HUES48 (cell line): Measurements from ENCODE around the gene SRI.
A peak's percentile ranks its signal among the peaks of the same experiment; 100 is the strongest.

Experiments
- H3K27ac ChIP-seq: one replicate; pipeline ENCODE4 v1.7.0; 2013; ENCODE audit warnings: low read depth, low read length, inconsistent platforms
- H3K27me3 ChIP-seq: 2 replicates; pipeline ENCODE4 v1.6.1; 2013; ENCODE audit warnings: mild to moderate bottlenecking, low read length; ENCODE audit not compliant: control insufficient read depth, insufficient read depth
- H3K36me3 ChIP-seq: 2 replicates; pipeline ENCODE4 v1.6.1; 2013; ENCODE audit warnings: low read length; ENCODE audit not compliant: control insufficient read depth, insufficient read depth
- H3K4me1 ChIP-seq: 2 replicates; pipeline ENCODE4 v1.6.1; 2013; ENCODE audit warnings: mild to moderate bottlenecking, low read length; ENCODE audit not compliant: control insufficient read depth, insufficient read depth
- H3K4me3 ChIP-seq: 2 replicates; pipeline ENCODE4 v1.5.1; 2013; ENCODE audit warnings: mild to moderate bottlenecking, low read depth, low read length
- H3K9ac ChIP-seq: 2 replicates; pipeline ENCODE4 v1.6.1; 2013; ENCODE audit warnings: mild to moderate bottlenecking, low read depth, low read length, moderate library complexity
- H3K9me3 ChIP-seq: 2 replicates; pipeline ENCODE4 v1.6.1; 2013; ENCODE audit warnings: low read length; ENCODE audit not compliant: control insufficient read depth, insufficient read depth

SRI gene

DNA sequence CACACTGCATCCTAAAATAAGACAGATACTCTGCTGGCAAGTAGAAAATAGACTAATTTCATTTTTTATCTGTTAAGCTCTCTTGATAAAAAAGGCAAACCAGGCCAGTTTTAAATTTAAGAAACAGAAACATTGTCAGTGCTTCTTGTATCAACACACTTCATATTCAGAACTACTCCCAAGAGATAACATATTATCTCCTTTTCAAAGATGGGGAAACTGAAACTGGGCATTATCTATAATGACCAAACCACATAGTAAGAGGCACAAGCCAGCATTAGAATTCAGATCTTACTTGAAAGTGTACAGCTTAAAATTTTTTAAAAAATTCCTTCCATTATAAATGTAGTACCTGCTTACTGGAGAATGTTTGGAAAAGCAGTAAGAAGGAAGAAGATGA, 14.7 kb downstream of the SRI start:
- Histone ChIP-seq H3K4me1 (peaks cover 24% of the 10 kb centered on the region), H3K9ac (no peak overlapping the region), H3K4me3 (no peak overlapping the region), H3K27me3 (no peaks in the 10 kb centered on the region), H3K27ac (no peak overlapping the region), H3K9me3 (no peaks in the 10 kb centered on the region), H3K36me3 (peaks cover 76% of the 10 kb centered on the region)

- no peak overlapping the region for H3K27ac ChIP-seq
- H3K27me3 ChIP-seq = no peaks in the 10 kb centered on the region
- H3K9ac ChIP-seq = no peak overlapping the region
- H3K4me1 ChIP-seq = peaks cover 29% of the 10 kb centered on the region
- no peak overlapping the region for H3K4me3 ChIP-seq
- H3K36me3 ChIP-seq = peaks cover 70% of the 10 kb centered on the region
- H3K9me3 ChIP-seq = no peaks in the 10 kb centered on the region
Observed at GRCh38 chr7:88204525-88205110, 15.2 kb downstream of the SRI start.

DNA sequence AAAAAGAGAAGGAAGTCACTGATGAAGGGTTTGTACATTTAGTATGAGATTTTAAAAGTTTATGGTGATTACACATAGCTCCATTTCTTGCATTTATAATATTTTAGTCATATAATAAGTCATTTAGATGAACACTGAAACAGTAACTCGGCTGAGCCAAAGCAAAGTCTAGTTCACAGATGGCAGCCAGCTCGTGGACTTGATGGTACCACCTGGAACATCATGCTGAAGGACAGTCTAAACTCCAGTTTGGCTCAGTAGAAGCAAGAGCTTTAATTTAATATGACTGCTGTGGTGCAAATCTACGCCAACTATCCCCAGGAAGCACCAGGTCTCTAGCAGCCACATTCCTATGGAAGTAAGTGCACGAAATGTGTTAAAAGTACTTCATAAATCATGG, 16.4 kb downstream of the SRI start:
- H3K27me3 ChIP-seq = no peaks in the 10 kb centered on the region
- H3K36me3 ChIP-seq = peaks cover 59% of the 10 kb centered on the region
- H3K9me3 ChIP-seq = no peaks in the 10 kb centered on the region
- no peak overlapping the region for H3K27ac ChIP-seq
- H3K4me3 ChIP-seq = no peak overlapping the region
- no peak overlapping the region for H3K9ac ChIP-seq
- peaks cover 29% of the 10 kb centered on the region for H3K4me1 ChIP-seq

GRCh38 chr7:88202799-88203198, 17.0 kb downstream of the SRI start:
- H3K27ac ChIP-seq = no peak overlapping the region
- H3K36me3 ChIP-seq = peaks cover 53% of the 10 kb centered on the region
- H3K9me3 ChIP-seq = no peaks in the 10 kb centered on the region

GRCh38 chr7:88202278-88202677, 17.6 kb downstream of the SRI start:
- Histone ChIP-seq H3K36me3 (peaks cover 48% of the 10 kb centered on the region), H3K4me3 (no peak overlapping the region), H3K27ac (no peak overlapping the region), H3K27me3 (no peaks in the 10 kb centered on the region), H3K9me3 (no peaks in the 10 kb centered on the region), H3K9ac (no peak overlapping the region), H3K4me1 (peaks cover 29% of the 10 kb centered on the region)

More at GRCh38 chr7:88202799-88203198, 17.0 kb downstream of the SRI start:
- Histone ChIP-seq H3K4me1 (peaks cover 29% of the 10 kb centered on the region), H3K27me3 (no peaks in the 10 kb centered on the region), H3K4me3 (no peak overlapping the region), H3K9ac (no peak overlapping the region)

GRCh38 chr7:88201305-88201704, 18.5 kb downstream of the SRI start:
- Histone ChIP-seq H3K4me1 (peaks cover 26% of the 10 kb centered on the region), H3K4me3 (no peak overlapping the region), H3K27ac (peak overlapping the region; percentile 79), H3K36me3 (peaks cover 38% of the 10 kb centered on the region), H3K9me3 (no peaks in the 10 kb centered on the region), H3K9ac (no peak overlapping the region), H3K27me3 (no peaks in the 10 kb centered on the region)

DNA sequence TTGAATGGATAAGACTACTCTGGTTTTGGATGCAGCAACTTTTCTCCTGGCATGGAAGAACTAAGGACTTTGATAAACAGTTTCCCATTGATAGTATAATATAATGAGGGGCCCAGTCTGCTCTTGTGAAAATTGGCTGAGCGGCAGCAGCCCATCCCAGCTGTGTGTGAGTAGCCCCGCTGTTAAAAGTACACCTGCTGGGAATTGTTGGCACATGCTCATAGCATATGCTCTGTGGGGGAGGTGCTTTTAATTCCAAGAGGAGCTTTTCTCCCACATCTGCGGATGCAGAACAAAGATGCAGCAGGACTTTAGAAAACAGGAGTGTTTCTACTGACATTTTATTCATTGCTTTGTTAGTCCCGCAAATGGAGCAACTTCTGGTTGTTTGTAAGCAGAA, 19.0 kb downstream of the SRI start:
- H3K9me3 ChIP-seq = no peaks in the 10 kb centered on the region
- no peak overlapping the region for H3K4me3 ChIP-seq
- H3K36me3 ChIP-seq = peaks cover 33% of the 10 kb centered on the region
- peak overlapping the region; percentile 79 for H3K27ac ChIP-seq
- no peak overlapping the region for H3K9ac ChIP-seq
- H3K4me1 ChIP-seq = peaks cover 26% of the 10 kb centered on the region
- H3K27me3 ChIP-seq = no peaks in the 10 kb centered on the region

- Histone ChIP-seq H3K36me3 (peaks cover 28% of the 10 kb centered on the region), H3K27ac (no peak overlapping the region), H3K9ac (no peak overlapping the region), H3K4me1 (peaks cover 26% of the 10 kb centered on the region), H3K4me3 (no peak overlapping the region), H3K9me3 (no peaks in the 10 kb centered on the region), H3K27me3 (no peaks in the 10 kb centered on the region)
Observed at GRCh38 chr7:88200261-88200660, 19.6 kb downstream of the SRI start.

GRCh38 chr7:88191911-88192310, 27.9 kb downstream of the SRI start:
- Histone ChIP-seq H3K4me1 (no peaks in the 10 kb centered on the region), H3K27me3 (no peaks in the 10 kb centered on the region), H3K4me3 (no peak overlapping the region), H3K27ac (no peak overlapping the region), H3K9me3 (no peaks in the 10 kb centered on the region), H3K36me3 (no peaks in the 10 kb centered on the region), H3K9ac (no peak overlapping the region)

GRCh38 chr7:88185650-88186049, 34.2 kb downstream of the SRI start:
- Histone ChIP-seq H3K9me3 (no peaks in the 10 kb centered on the region), H3K27me3 (no peaks in the 10 kb centered on the region), H3K27ac (no peak overlapping the region), H3K36me3 (no peaks in the 10 kb centered on the region), H3K4me3 (no peak overlapping the region), H3K4me1 (peaks cover 20% of the 10 kb centered on the region), H3K9ac (no peak overlapping the region)

DNA sequence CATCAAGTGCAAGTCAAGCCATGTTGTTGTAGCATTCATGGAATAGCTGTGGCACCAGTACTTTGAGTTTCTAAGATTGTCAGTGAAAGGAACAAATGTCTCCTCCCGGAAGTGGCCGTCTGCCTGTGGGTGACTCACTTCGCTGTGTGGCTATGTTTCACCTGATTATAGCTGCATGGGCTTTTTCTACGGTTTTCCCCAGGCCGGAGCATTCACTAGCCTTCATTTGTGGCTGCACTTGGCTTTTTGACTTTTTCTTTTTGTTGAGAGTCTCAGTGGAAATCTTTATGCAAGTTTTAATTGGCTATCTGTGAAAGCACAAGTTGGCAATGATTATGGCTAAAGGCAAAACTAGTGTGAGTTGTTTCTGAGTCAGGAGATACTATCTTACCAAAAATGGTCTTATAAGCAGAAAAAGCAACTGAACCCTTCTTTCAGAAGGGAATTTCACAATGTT, 35.0 kb downstream of the SRI start:
- no peaks in the 10 kb centered on the region for H3K27me3 ChIP-seq
- H3K9me3 ChIP-seq = no peaks in the 10 kb centered on the region
- H3K36me3 ChIP-seq = no peaks in the 10 kb centered on the region
- no peak overlapping the region for H3K4me3 ChIP-seq
- H3K9ac ChIP-seq = no peak overlapping the region
- H3K27ac ChIP-seq = no peak overlapping the region
- H3K4me1 ChIP-seq = peaks cover 20% of the 10 kb centered on the region
